Measurements from ENCODE around the gene ISM1.

DNA sequence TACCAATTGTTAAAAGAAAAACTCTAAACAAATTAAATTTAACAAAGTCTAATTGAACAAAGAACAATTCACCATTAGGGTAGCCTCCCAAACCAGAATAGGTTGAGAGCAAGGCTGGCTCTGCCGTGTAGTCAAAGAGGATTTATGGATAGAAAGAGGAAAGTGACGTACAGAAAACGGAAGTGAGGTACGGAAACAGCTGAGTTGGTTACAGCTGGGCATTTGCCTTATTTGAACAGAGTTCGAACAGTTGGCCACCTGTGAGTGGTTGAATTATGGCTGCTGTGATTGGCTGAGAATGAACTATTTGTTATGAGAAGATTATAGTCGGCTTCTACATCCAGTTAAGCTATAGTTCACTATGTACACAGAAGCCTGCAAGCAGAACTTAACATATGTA, 18.5 kb upstream of the ISM1 start:
- TF ChIP-seq CTCF (IDR thresholded peaks at IDR 0.05) = no peak
- TF ChIP-seq POLR2A (IDR thresholded peaks at IDR 0.05) = no peak
